ENCODE data around the gene FBXL4. TPM values are rescaled to one million over a fixed set of nuclear protein-coding genes. Genes with fewer than 3 reads are reported as not detected.
"Not testable (repeated sequence)": the region's sequence is repeated elsewhere in the genome, so short reads cannot be mapped to it uniquely, and the experiment has no call there.

FBXL4 gene
- total RNA-seq, 4 donors from 2014 or later: 16.7 to 40.9 (median 35.8) TPM

DNA sequence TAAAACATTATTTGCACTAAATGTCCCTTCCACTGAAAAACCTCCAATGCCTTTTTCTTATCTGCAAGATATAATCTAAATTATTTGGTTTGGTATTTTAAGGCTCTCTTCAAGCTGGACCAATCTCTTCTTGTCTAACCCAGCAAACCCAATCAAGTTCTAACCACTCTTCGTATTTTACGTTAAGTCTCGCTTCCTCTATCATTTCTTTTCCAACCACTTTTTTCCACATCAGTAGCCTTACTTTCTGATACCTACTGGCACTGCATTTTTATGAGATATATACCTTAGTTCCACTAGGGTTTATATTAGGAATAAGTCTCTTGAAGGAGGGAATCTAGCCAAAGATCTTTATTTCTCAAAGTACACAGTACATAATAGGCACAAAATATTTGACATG is 19.1 kb downstream of the FBXL4 start:
- Histone ChIP-seq H3K36me3 (no peaks in the 10 kb centered on the region), H3K27me3 (no peaks in the 10 kb centered on the region), H3K27ac (no peak overlapping the region), H3K9me3 (no peaks in the 10 kb centered on the region), H3K4me1 (no peaks in the 10 kb centered on the region), H3K4me3 (no peak overlapping the region)
- intact Hi-C loops (cut with DNase I; ENCODE audit: low total_unique reads): no loop called here
- DNase-seq: no peak
- TF ChIP-seq, protein P1, sequence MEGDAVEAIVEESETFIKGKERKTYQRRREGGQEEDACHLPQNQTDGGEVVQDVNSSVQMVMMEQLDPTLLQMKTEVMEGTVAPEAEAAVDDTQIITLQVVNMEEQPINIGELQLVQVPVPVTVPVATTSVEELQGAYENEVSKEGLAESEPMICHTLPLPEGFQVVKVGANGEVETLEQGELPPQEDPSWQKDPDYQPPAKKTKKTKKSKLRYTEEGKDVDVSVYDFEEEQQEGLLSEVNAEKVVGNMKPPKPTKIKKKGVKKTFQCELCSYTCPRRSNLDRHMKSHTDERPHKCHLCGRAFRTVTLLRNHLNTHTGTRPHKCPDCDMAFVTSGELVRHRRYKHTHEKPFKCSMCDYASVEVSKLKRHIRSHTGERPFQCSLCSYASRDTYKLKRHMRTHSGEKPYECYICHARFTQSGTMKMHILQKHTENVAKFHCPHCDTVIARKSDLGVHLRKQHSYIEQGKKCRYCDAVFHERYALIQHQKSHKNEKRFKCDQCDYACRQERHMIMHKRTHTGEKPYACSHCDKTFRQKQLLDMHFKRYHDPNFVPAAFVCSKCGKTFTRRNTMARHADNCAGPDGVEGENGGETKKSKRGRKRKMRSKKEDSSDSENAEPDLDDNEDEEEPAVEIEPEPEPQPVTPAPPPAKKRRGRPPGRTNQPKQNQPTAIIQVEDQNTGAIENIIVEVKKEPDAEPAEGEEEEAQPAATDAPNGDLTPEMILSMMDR (IDR thresholded peaks at IDR 0.05): no peak
- TF ChIP-seq POLR2A (IDR thresholded peaks at IDR 0.05): no peak

GRCh38 chr6:98927534-98927933 is 20.2 kb downstream of the FBXL4 start:
- H3K9me3 ChIP-seq: no peaks in the 10 kb centered on the region
- no peaks in the 10 kb centered on the region for H3K36me3 ChIP-seq
- TF ChIP-seq POLR2A (IDR thresholded peaks at IDR 0.05): no peak
- TF ChIP-seq, protein P1 (IDR thresholded peaks at IDR 0.05): no peak
- H3K27ac ChIP-seq: no peak overlapping the region
- intact Hi-C loops (cut with DNase I; ENCODE audit: low total_unique reads): no loop called here
- no peaks in the 10 kb centered on the region for H3K4me1 ChIP-seq
- no peak for DNase-seq
- no peak overlapping the region for H3K4me3 ChIP-seq
- no peaks in the 10 kb centered on the region for H3K27me3 ChIP-seq

DNA sequence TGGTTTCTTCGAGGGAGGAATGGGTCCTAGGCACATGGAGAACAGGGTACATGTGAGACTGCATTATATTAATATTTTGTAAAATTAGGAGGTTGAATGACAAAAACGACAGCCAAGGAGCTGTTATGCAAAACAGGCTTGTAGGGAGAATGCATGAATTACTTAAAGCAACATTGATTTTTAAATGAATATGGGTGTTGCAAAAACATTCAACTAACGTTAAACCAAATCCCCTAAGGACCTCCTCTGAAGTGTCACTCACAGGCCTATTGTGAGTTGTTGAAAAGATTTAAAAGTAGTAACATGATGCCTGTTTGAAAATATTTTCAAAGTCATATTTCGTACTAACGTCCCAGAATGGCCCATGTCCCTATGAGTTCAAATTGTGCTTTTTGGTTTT is 21.9 kb downstream of the FBXL4 start:
- Histone ChIP-seq H3K4me1 (no peaks in the 10 kb centered on the region), H3K27me3 (no peaks in the 10 kb centered on the region), H3K27ac (no peak overlapping the region), H3K36me3 (no peaks in the 10 kb centered on the region), H3K4me3 (no peak overlapping the region), H3K9me3 (no peaks in the 10 kb centered on the region)
- TF ChIP-seq, protein P1 (IDR thresholded peaks at IDR 0.05): no peak
- TF ChIP-seq POLR2A (IDR thresholded peaks at IDR 0.05): no peak
- DNase-seq: no peak
- intact Hi-C loops (cut with DNase I; ENCODE audit: low total_unique reads): no loop called here

DNA sequence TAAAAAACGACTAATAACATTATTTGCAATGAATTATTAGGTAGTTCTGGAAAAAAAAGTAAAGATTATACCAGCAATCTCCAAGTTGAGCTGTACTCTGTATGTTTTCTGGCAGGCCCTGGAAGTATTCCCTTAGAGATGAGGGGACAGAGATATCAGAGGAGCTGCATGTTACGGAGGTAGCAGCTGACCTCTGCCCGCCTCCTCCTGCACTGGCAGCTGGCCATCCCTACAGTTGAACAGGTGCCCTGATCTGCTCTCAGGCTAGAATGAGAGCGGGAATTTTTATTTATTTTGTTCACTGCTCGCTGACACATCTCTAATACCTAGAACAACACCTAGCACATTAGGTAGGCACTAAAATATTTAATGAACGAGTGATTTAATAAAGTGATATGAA is 23.1 kb downstream of the FBXL4 start:
- Histone ChIP-seq H3K4me1 (no peaks in the 10 kb centered on the region), H3K4me3 (no peak overlapping the region), H3K9me3 (no peaks in the 10 kb centered on the region), H3K27ac (no peak overlapping the region), H3K36me3 (no peaks in the 10 kb centered on the region), H3K27me3 (no peaks in the 10 kb centered on the region)
- intact Hi-C loops (cut with DNase I; ENCODE audit: low total_unique reads): no loop called here
- no peak for TF ChIP-seq POLR2A (IDR thresholded peaks at IDR 0.05)
- TF ChIP-seq, protein P1 (IDR thresholded peaks at IDR 0.05): no peak
- no peak for DNase-seq

- Histone ChIP-seq H3K4me1 (no peaks in the 10 kb centered on the region), H3K4me3 (no peak overlapping the region), H3K9me3 (no peaks in the 10 kb centered on the region), H3K36me3 (no peaks in the 10 kb centered on the region), H3K27ac (no peak overlapping the region), H3K27me3 (no peaks in the 10 kb centered on the region)
- DNase-seq: no peak
- intact Hi-C loops (cut with DNase I; ENCODE audit: low total_unique reads): no loop called here
- no peak for TF ChIP-seq POLR2A (IDR thresholded peaks at IDR 0.05)
- TF ChIP-seq, protein P1 (IDR thresholded peaks at IDR 0.05): no peak
These were observed 26.8 kb downstream of the FBXL4 start for GRCh38 chr6:98920904-98921431.

- H3K27ac ChIP-seq; H3K27me3 ChIP-seq; DNase-seq; H3K4me1 ChIP-seq; H3K4me3 ChIP-seq; H3K9me3 ChIP-seq; intact Hi-C loops (cut with DNase I; ENCODE audit: low total_unique reads); H3K36me3 ChIP-seq: not testable (repeated sequence)
These were observed 36.8 kb downstream of the FBXL4 start for GRCh38 chr6:98910946-98911345.
